KMS-11 (cell line): ENCODE data around the gene PCSK6.

Source experiments
- H2AFZ ChIP-seq: fragments of 200-600 bp; sonication (generic); 2 replicates; pipeline ENCODE4 v1.6.1; 2016; ENCODE audit warnings: antibody characterized with exemption, mixed run types, low read depth
- H3K27ac ChIP-seq: fragments of 200-600 bp; sonication (generic); 2 replicates; pipeline ENCODE4 v1.6.1; 2016; ENCODE audit warnings: mild to moderate bottlenecking, mixed run types
- H3K27me3 ChIP-seq: fragments of 200-600 bp; sonication (generic); 2 replicates; pipeline ENCODE4 v1.6.1; 2017; ENCODE audit warnings: mild to moderate bottlenecking, low read depth, mixed run types, moderate library complexity; ENCODE audit not compliant: insufficient read depth
- H3K36me3 ChIP-seq: fragments of 200-600 bp; sonication (generic); 2 replicates; pipeline ENCODE4 v1.6.1; 2017; ENCODE audit warnings: mild to moderate bottlenecking, mixed run types; ENCODE audit not compliant: insufficient read depth
- H3K4me1 ChIP-seq: fragments of 200-600 bp; sonication (generic); 2 replicates; pipeline ENCODE4 v1.6.1; 2016; ENCODE audit warnings: mild to moderate bottlenecking, low read depth, mixed run types; ENCODE audit not compliant: poor library complexity, severe bottlenecking
- H3K4me2 ChIP-seq: fragments of 200-600 bp; sonication (generic); 2 replicates; pipeline ENCODE4 v1.7.0; 2016; ENCODE audit warnings: mild to moderate bottlenecking, mixed run types
- H3K4me3 ChIP-seq: fragments of 200-600 bp; sonication (generic); IDR thresholded peaks from 2 replicates; pipeline ENCODE4 v1.6.1; 2017; ENCODE audit warnings: low read depth, low read length, mixed read lengths; ENCODE audit not compliant: insufficient read depth
- H3K79me2 ChIP-seq: fragments of 200-600 bp; sonication (generic); 2 replicates; pipeline ENCODE4 v1.6.1; 2016; ENCODE audit warnings: low read depth, mixed run types; ENCODE audit not compliant: insufficient read depth
- H3K9ac ChIP-seq: fragments of 200-600 bp; sonication (generic); 2 replicates; pipeline ENCODE4 v1.6.1; 2016; ENCODE audit warnings: mild to moderate bottlenecking, mixed run types
- H4K20me1 ChIP-seq: fragments of 200-600 bp; sonication (generic); 2 replicates; pipeline ENCODE4 v1.6.1; 2016; ENCODE audit warnings: mild to moderate bottlenecking, mixed run types; ENCODE audit not compliant: insufficient read depth
- TF ChIP-seq, protein P1 (sequence below): fragments of 200-600 bp; sonication (generic); conservative IDR thresholded peaks from 2 replicates; pipeline ENCODE4 v1.6.1; 2017; ENCODE audit warnings: low read depth, mild to moderate bottlenecking, antibody characterized with exemption, low read length, moderate library complexity, mixed read lengths

The PCSK6 gene

DNA sequence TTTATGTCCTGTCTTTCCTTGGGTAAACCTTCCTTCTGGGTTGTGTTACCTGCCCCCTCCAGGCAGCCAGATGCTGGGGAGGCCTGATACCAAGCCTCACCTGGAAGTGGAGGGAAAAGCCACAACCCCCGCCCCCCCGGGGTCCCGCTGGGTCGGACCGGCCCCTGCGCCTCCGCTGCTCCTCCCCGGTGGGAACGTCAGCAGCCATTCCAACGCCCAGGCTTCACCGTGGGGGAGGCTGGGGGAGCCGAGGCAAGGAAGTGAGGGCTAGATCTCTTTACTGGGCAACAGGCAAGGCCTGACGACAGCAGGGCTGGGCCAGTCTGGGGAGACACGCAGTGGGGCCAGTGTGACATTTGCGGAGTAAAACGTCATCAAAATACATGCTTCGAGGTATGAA is 141.5 kb downstream of the PCSK6 start:
- Histone ChIP-seq H3K4me3 (no peak overlapping the region), H3K79me2 (no peaks in the 10 kb centered on the region), H3K27ac (no peak overlapping the region), H3K9ac (no peak overlapping the region), H3K27me3 (no peaks in the 10 kb centered on the region), H3K36me3 (no peaks in the 10 kb centered on the region), H4K20me1 (no peaks in the 10 kb centered on the region), H3K4me2 (no peak overlapping the region), H3K4me1 (no peaks in the 10 kb centered on the region), H2AFZ (no peak overlapping the region)
- TF ChIP-seq, protein P1, sequence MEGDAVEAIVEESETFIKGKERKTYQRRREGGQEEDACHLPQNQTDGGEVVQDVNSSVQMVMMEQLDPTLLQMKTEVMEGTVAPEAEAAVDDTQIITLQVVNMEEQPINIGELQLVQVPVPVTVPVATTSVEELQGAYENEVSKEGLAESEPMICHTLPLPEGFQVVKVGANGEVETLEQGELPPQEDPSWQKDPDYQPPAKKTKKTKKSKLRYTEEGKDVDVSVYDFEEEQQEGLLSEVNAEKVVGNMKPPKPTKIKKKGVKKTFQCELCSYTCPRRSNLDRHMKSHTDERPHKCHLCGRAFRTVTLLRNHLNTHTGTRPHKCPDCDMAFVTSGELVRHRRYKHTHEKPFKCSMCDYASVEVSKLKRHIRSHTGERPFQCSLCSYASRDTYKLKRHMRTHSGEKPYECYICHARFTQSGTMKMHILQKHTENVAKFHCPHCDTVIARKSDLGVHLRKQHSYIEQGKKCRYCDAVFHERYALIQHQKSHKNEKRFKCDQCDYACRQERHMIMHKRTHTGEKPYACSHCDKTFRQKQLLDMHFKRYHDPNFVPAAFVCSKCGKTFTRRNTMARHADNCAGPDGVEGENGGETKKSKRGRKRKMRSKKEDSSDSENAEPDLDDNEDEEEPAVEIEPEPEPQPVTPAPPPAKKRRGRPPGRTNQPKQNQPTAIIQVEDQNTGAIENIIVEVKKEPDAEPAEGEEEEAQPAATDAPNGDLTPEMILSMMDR, result no peak

DNA sequence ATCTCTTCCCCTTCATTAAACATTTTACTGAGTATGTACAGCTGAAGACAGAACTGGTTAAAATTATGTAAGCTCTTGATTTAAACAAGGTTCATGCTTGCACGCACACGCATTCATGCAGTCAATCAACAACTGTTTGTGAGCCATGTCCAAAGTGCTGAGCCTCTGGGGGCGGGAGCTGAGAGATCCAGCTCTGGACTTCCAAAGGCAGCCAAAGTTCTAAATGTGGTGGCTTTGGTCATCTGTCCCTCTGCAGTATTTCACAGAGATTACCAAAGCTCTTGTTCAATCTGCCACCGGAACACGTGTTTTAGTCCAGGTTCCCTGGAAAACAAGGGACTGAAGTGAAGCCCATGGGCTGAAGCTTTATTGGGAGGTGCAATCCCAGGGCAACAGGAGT is 142.1 kb downstream of the PCSK6 start:
- H2AFZ ChIP-seq, result no peak overlapping the region
- no peak overlapping the region for H3K4me2 ChIP-seq
- no peaks in the 10 kb centered on the region for H3K4me1 ChIP-seq
- no peaks in the 10 kb centered on the region for H3K79me2 ChIP-seq
- H4K20me1 ChIP-seq, result no peaks in the 10 kb centered on the region
- H3K27ac ChIP-seq, result no peak overlapping the region
- no peak overlapping the region for H3K9ac ChIP-seq
- H3K4me3 ChIP-seq, result no peak overlapping the region
- TF ChIP-seq, protein P1, result no peak
- no peaks in the 10 kb centered on the region for H3K36me3 ChIP-seq
- no peaks in the 10 kb centered on the region for H3K27me3 ChIP-seq

GRCh38 chr15:101346928-101347327 is 142.6 kb downstream of the PCSK6 start:
- Histone ChIP-seq H3K4me2 (no peak overlapping the region), H3K27ac (no peak overlapping the region), H3K4me1 (no peaks in the 10 kb centered on the region), H3K27me3 (no peaks in the 10 kb centered on the region), H3K9ac (no peak overlapping the region), H4K20me1 (no peaks in the 10 kb centered on the region), H3K36me3 (no peaks in the 10 kb centered on the region), H2AFZ (no peak overlapping the region), H3K79me2 (no peaks in the 10 kb centered on the region), H3K4me3 (no peak overlapping the region)
- TF ChIP-seq, protein P1, result no peak

GRCh38 chr15:101342056-101342455 is 147.5 kb downstream of the PCSK6 start:
- no peaks in the 10 kb centered on the region for H3K79me2 ChIP-seq
- no peak overlapping the region for H3K9ac ChIP-seq
- H3K4me1 ChIP-seq, result no peaks in the 10 kb centered on the region
- no peaks in the 10 kb centered on the region for H3K36me3 ChIP-seq
- no peak overlapping the region for H3K4me3 ChIP-seq
- no peak overlapping the region for H2AFZ ChIP-seq
- H4K20me1 ChIP-seq, result no peaks in the 10 kb centered on the region
- no peak overlapping the region for H3K4me2 ChIP-seq
- TF ChIP-seq, protein P1, result no peak
- no peaks in the 10 kb centered on the region for H3K27me3 ChIP-seq
- no peak overlapping the region for H3K27ac ChIP-seq
